Panc1 (cell line): Measurements from ENCODE around the gene SLC30A7. TPM values are rescaled to one million over a fixed set of nuclear protein-coding genes. Genes with fewer than 3 reads are reported as not detected.

Experiments used
- ATAC-seq: fragments of 200-7000 bp; cut with Tn5 transposase; 2 replicates; pipeline ENCODE4 v1.9.1; 2020; ENCODE audit warnings: mild to moderate bottlenecking, moderate library complexity
- BruUV-seq: library from RNA; stranded (reverse); fragments of 400-500 nt; replicated peaks from 2 replicates; lab custom pipeline; 2021; lab: Mats Ljungman, UMichigan
- CTCF ChIA-PET: fragments of 300-600 bp; sonication (Branson Sonifier 250); formaldehyde crosslinking; loops from one replicate; lab custom pipeline; 2022; ENCODE audit warnings: antibody characterized with exemption; lab: Charles Lee
- POLR2A ChIA-PET: fragments of 300-600 bp; sonication (Branson Sonifier 250); formaldehyde crosslinking; loops from one replicate; lab custom pipeline; 2022; ENCODE audit warnings: antibody characterized with exemption; lab: Charles Lee
- DNase-seq: peaks from one replicate; pipeline ENCODE4 v3.0.0-alpha.2; 2010; ENCODE audit warnings: low read depth, low spot score
- H3K27ac ChIP-seq: 2 replicates; pipeline ENCODE4 v1.5.1; 2011; ENCODE audit warnings: mild to moderate bottlenecking, low read length, inconsistent platforms
- H3K27me3 ChIP-seq: fragments of 200-500 bp; sonication (Bioruptor generic); 2 replicates; pipeline ENCODE4 v1.6.0; 2014; ENCODE audit warnings: low read length, inconsistent platforms; ENCODE audit not compliant: control insufficient read depth, insufficient read depth
- H3K36me3 ChIP-seq: fragments of 200-500 bp; sonication (Bioruptor generic); 2 replicates; pipeline ENCODE4 v1.5.1; 2014; ENCODE audit warnings: inconsistent platforms, mild to moderate bottlenecking, low read length, moderate library complexity; ENCODE audit not compliant: control insufficient read depth, insufficient read depth
- H3K4me1 ChIP-seq: 2 replicates; pipeline ENCODE4 v1.5.1; 2011; ENCODE audit warnings: inconsistent platforms, mild to moderate bottlenecking, low read length, moderate library complexity; ENCODE audit not compliant: control insufficient read depth, insufficient read depth
- H3K4me3 ChIP-seq, 2 experiments: 2 replicates each; pipeline ENCODE4 v1.5.1; 2011 to 2012; ENCODE audit warnings: low read depth in 2 of 2, low read length in 2 of 2, mild to moderate bottlenecking in 2 of 2, inconsistent platforms in 1 of 2, moderate library complexity in 1 of 2
- H3K9me3 ChIP-seq: fragments of 200-500 bp; sonication (Bioruptor generic); 2 replicates; pipeline ENCODE4 v1.5.1; 2014; ENCODE audit warnings: low read depth, mild to moderate bottlenecking, inconsistent platforms, low read length, moderate library complexity; ENCODE audit not compliant: control insufficient read depth, insufficient read depth
- CTCF ChIP-seq: fragments of 450-650 bp; IDR thresholded peaks from 2 replicates; pipeline ENCODE4 v1.5.1; 2017; ENCODE audit warnings: mild to moderate bottlenecking
- POLR2AphosphoS5 ChIP-seq: IDR thresholded peaks from 2 replicates; pipeline ENCODE4 v1.6.1; 2012; ENCODE audit warnings: mild to moderate bottlenecking, low read depth, low read length, moderate library complexity
- REST ChIP-seq, 2 experiments: IDR thresholded peaks; 2 replicates each; pipeline ENCODE4 v1.6.1; 2011 to 2012; ENCODE audit warnings: low read depth in 2 of 2, control low read depth in 1 of 2, low read length in 1 of 2, mild to moderate bottlenecking in 1 of 2, moderate library complexity in 1 of 2; ENCODE audit not compliant: insufficient read depth in 1 of 2
- SIN3A ChIP-seq: IDR thresholded peaks from 2 replicates; pipeline ENCODE4 v1.6.1; 2012; ENCODE audit warnings: low read depth, mild to moderate bottlenecking, low read length, moderate library complexity, borderline replicate concordance; ENCODE audit not compliant: insufficient read depth
- TCF7L2 ChIP-seq: IDR thresholded peaks from 2 replicates; pipeline ENCODE4 v1.6.1; 2011; ENCODE audit warnings: mild to moderate bottlenecking, low read depth, low read length, inconsistent platforms
- in situ Hi-C: cut with HindIII; loops from 2 replicates; pipeline ENCODE4 v1.10.0; 2016; ENCODE audit warnings: low sequenced_read_pairs, low pct_unique_long_range_greater_than_20kb
- intact Hi-C: fragments of 100-400 bp; cut with micrococcal nuclease; formaldehyde crosslinking; loops from one replicate; pipeline ENCODE4 v1.10.0; 2022; ENCODE audit not compliant: unreplicated experiment
- total RNA-seq: library from RNA; stranded (reverse); gene quantifications from one replicate; pipeline ENCODE4 v1.2.1, GENCODE V29; 2021; ENCODE audit not compliant: unreplicated experiment

The SLC30A7 gene
- total RNA-seq, 1 experiment from 2014 or later = 18.5 TPM

- H3K36me3 ChIP-seq = no peaks in the 10 kb centered on the region
- POLR2A ChIA-PET = no interaction called here
- no peaks in the 10 kb centered on the region for H3K9me3 ChIP-seq
- CTCF ChIA-PET = no interaction called here
- in situ Hi-C loops = no loop called here
- ATAC-seq (no peak), DNase-seq (no peak)
- intact Hi-C loops = no loop called here
- no TSS peak for BruUV-seq
- no peaks in the 10 kb centered on the region for H3K4me1 ChIP-seq
- TF ChIP-seq TCF7L2 = no peak
- TF ChIP-seq CTCF = no peak
- no peak for TF ChIP-seq POLR2AphosphoS5
- TF ChIP-seq REST (IDR thresholded peaks at IDR 0.05; ENCODE audit: insufficient read depth in 1 of 2, low read depth in 2 of 2, low read length in 1 of 2) = no peak
- TF ChIP-seq SIN3A = no peak
- H3K27me3 ChIP-seq = no peaks in the 10 kb centered on the region
- H3K4me3 ChIP-seq = no peak overlapping the region
- H3K27ac ChIP-seq = no peak overlapping the region
Measured at GRCh38 chr1:100879422-100879821, 16.5 kb upstream of the SLC30A7 start.

- Histone ChIP-seq H3K27ac (no peak overlapping the region), H3K4me3 (no peak overlapping the region), H3K4me1 (no peaks in the 10 kb centered on the region), H3K36me3 (no peaks in the 10 kb centered on the region), H3K27me3 (no peaks in the 10 kb centered on the region), H3K9me3 (no peaks in the 10 kb centered on the region)
- ATAC-seq (no peak), DNase-seq (no peak)
- in situ Hi-C loops = no loop called here
- BruUV-seq = no TSS peak
- intact Hi-C loops = no loop called here
- ChIA-PET POLR2A (no interaction called here), CTCF (no interaction called here)
- TF ChIP-seq REST (IDR thresholded peaks at IDR 0.05; ENCODE audit: insufficient read depth in 1 of 2, low read depth in 2 of 2, low read length in 1 of 2) (no peak), SIN3A (no peak), TCF7L2 (no peak), POLR2AphosphoS5 (no peak), CTCF (no peak)
Measured at GRCh38 chr1:100881687-100882086, 14.2 kb upstream of the SLC30A7 start.
